B cell (primary cell): ENCODE results near the gene ATP9A.

Source experiments
- EZH2 ChIP-seq: IDR thresholded peaks from 2 replicates; pipeline ENCODE4 v1.6.1; 2012; ENCODE audit warnings: borderline replicate concordance, low read depth, mild to moderate bottlenecking, moderate library complexity, low read length; ENCODE audit not compliant: insufficient read depth, poor library complexity, severe bottlenecking
- TF ChIP-seq, protein P1 (sequence below): fragments of 200-600 bp; IDR thresholded peaks from one replicate; pipeline ENCODE4 v1.8.0; 2022; ENCODE audit warnings: antibody characterized with exemption, mild to moderate bottlenecking

GRCh38 chr20:51593584-51593983 is 174.6 kb downstream of the ATP9A start:
- TF ChIP-seq, protein P1, sequence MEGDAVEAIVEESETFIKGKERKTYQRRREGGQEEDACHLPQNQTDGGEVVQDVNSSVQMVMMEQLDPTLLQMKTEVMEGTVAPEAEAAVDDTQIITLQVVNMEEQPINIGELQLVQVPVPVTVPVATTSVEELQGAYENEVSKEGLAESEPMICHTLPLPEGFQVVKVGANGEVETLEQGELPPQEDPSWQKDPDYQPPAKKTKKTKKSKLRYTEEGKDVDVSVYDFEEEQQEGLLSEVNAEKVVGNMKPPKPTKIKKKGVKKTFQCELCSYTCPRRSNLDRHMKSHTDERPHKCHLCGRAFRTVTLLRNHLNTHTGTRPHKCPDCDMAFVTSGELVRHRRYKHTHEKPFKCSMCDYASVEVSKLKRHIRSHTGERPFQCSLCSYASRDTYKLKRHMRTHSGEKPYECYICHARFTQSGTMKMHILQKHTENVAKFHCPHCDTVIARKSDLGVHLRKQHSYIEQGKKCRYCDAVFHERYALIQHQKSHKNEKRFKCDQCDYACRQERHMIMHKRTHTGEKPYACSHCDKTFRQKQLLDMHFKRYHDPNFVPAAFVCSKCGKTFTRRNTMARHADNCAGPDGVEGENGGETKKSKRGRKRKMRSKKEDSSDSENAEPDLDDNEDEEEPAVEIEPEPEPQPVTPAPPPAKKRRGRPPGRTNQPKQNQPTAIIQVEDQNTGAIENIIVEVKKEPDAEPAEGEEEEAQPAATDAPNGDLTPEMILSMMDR = no peak
- no peak for TF ChIP-seq EZH2
